Nephron progenitor cell (in vitro differentiated cells): Measurements from ENCODE around the gene EPHA6.

Experiments
- DNase-seq: peaks from one replicate; pipeline ENCODE4 v3.0.0; 2021
- H3K27ac Mint-ChIP-seq: 2 replicates; pipeline ENCODE4 v1.8.0; 2021; ENCODE audit warnings: mild to moderate bottlenecking, moderate library complexity, mixed read lengths
- H3K27me3 Mint-ChIP-seq: 2 replicates; pipeline ENCODE4 v1.8.0; 2021; ENCODE audit warnings: mild to moderate bottlenecking, low read depth, mixed read lengths; ENCODE audit not compliant: poor library complexity
- H3K36me3 Mint-ChIP-seq: 2 replicates; pipeline ENCODE4 v1.8.0; 2021; ENCODE audit warnings: low read depth, mixed read lengths
- H3K4me1 Mint-ChIP-seq: 2 replicates; pipeline ENCODE4 v1.8.0; 2021; ENCODE audit warnings: mixed read lengths
- H3K4me3 Mint-ChIP-seq: 2 replicates; pipeline ENCODE4 v1.8.0; 2021; ENCODE audit warnings: mild to moderate bottlenecking, moderate library complexity, mixed read lengths
- H3K9me3 Mint-ChIP-seq: 2 replicates; pipeline ENCODE4 v1.8.0; 2021; ENCODE audit warnings: mild to moderate bottlenecking, moderate library complexity, mixed read lengths
- TF ChIP-seq, protein P1 (sequence below): fragments of 200-600 bp; sonication (generic); IDR thresholded peaks from 2 replicates; pipeline ENCODE4 v1.5.0; 2021; ENCODE audit warnings: antibody characterized with exemption

Gene EPHA6

DNA sequence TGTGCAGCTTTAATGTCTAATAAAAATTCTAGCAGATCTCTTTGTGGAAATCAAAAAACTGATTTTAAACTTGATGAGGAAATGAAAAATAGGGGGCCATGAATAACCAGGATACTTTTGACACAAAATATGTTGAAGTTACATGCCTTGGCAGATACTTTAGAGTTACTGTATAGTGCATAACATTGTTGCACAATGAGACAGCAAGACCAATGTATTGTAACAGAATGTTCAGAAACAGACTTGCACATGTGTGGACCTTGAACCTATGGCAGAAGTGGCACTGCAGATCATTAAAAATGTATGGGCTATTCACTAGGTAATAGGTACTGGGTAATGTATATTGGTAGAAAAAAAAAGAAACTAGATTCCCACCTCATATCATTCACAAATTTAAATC lies 607.2 kb downstream of the EPHA6 start:
- TF ChIP-seq, protein P1, sequence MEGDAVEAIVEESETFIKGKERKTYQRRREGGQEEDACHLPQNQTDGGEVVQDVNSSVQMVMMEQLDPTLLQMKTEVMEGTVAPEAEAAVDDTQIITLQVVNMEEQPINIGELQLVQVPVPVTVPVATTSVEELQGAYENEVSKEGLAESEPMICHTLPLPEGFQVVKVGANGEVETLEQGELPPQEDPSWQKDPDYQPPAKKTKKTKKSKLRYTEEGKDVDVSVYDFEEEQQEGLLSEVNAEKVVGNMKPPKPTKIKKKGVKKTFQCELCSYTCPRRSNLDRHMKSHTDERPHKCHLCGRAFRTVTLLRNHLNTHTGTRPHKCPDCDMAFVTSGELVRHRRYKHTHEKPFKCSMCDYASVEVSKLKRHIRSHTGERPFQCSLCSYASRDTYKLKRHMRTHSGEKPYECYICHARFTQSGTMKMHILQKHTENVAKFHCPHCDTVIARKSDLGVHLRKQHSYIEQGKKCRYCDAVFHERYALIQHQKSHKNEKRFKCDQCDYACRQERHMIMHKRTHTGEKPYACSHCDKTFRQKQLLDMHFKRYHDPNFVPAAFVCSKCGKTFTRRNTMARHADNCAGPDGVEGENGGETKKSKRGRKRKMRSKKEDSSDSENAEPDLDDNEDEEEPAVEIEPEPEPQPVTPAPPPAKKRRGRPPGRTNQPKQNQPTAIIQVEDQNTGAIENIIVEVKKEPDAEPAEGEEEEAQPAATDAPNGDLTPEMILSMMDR: no peak
- Mint-ChIP-seq H3K4me1 (no peaks in the 10 kb centered on the region), H3K4me3 (no peak overlapping the region), H3K27ac (no peak overlapping the region), H3K36me3 (no peaks in the 10 kb centered on the region), H3K9me3 (peaks cover 27% of the 10 kb centered on the region), H3K27me3 (no peaks in the 10 kb centered on the region)
- no peak for DNase-seq

DNA sequence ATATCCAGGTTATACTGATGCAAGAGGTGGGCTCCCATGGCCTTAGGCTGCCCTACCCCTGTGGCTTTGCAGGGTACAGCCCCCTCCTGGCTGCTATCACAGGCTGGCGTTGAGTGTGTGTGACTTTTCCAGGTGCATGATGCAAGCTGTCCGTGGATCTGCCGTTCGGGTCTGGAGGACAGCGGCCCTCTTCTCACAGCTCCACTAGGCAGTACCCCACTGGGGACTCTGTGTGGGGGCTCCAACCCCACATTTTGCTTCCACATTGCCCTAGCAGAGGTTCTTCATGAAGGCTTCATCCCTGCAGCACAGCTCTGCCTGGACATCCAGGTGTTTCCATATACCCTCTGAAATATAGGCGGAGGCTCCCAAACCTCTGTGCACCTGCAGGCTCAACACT lies 610.6 kb downstream of the EPHA6 start:
- TF ChIP-seq, protein P1: no peak
- Mint-ChIP-seq H3K27ac (no peak overlapping the region), H3K36me3 (no peaks in the 10 kb centered on the region), H3K27me3 (no peaks in the 10 kb centered on the region), H3K4me1 (no peaks in the 10 kb centered on the region), H3K9me3 (peaks cover 27% of the 10 kb centered on the region), H3K4me3 (no peak overlapping the region)
- no peak for DNase-seq

DNA sequence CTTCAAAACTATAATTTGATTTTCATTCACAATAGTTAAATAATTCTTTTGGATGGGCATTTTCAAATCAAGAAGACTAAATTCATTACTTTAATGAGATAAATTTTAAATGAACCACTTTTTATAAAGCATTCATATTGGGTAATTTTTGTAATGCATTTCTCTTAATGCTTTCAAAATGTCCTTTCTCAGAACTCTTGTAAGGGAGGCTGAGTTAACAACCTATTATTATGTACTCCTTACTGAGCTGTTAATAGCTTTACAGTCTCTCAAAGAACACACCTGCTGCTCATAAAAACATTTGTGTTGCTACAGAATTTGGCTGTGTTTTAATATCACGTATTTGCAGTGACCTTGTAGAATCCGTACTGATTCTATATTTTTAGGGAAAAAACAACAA lies 616.2 kb downstream of the EPHA6 start:
- no peak overlapping the region for H3K27ac Mint-ChIP-seq
- DNase-seq: no peak
- no peaks in the 10 kb centered on the region for H3K4me1 Mint-ChIP-seq
- peaks cover 6% of the 10 kb centered on the region for H3K9me3 Mint-ChIP-seq
- H3K4me3 Mint-ChIP-seq: no peak overlapping the region
- no peaks in the 10 kb centered on the region for H3K27me3 Mint-ChIP-seq
- H3K36me3 Mint-ChIP-seq: no peaks in the 10 kb centered on the region
- TF ChIP-seq, protein P1: no peak

DNA sequence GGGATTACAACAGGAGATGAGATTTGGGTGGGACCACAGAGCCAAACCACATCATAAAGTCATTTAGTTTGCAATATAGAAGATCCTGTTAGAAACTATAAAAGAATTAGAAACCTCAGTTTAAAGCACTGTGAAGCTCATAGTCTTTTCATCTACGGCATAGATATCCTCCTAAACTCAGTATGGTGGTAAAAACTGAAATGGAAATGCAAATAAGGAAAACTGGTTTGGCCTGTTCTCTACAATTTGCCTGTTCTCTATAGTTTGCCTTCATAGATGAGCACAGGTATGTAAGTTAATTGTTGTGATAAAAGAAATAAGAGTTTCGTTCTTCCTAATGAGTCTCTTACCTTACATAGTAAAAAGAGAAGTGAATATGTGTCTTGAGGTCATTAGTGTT lies 618.5 kb downstream of the EPHA6 start:
- H3K27ac Mint-ChIP-seq: no peak overlapping the region
- TF ChIP-seq, protein P1: no peak
- H3K27me3 Mint-ChIP-seq: no peaks in the 10 kb centered on the region
- no peaks in the 10 kb centered on the region for H3K9me3 Mint-ChIP-seq
- no peak for DNase-seq
- no peaks in the 10 kb centered on the region for H3K4me1 Mint-ChIP-seq
- no peaks in the 10 kb centered on the region for H3K36me3 Mint-ChIP-seq
- no peak overlapping the region for H3K4me3 Mint-ChIP-seq

DNA sequence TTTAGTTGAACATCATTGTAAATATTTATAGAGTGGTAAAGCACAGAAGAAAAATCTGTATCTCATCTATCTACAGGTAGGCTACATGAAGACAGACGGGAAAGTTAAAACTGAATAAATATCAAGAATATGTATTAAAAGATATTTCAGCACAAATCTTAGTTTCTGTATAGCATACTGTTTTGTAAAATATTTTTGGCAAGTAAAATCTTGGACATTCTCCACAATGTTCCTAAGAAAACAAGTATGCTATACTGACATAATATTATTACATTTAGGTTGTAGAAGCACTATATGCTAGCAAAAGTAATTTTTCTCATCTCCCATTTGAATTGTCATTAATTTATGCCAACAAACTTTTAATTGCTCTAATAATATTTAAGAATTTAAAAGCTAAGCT lies 623.7 kb downstream of the EPHA6 start:
- H3K4me3 Mint-ChIP-seq: no peak overlapping the region

DNA sequence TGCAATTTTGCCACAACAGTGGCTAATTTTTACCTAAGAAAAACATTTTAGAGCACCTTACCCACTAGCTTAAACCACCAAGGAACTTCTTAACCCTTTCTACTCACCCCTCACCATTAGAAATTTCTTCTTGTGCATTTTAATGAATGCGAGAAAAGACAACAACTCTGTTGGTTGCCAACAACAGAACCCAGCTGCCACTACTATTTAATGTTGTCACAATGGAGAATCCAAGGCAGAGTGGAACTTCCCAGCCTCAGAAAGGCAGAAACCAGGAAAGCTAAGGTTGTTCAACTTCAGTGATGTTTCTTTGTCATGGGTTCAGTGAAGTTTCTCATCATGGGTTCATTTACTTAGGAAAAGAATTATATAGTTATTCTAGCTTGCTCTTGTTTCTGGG lies 625.0 kb downstream of the EPHA6 start:
- TF ChIP-seq, protein P1: no peak
- Mint-ChIP-seq H3K27ac (no peak overlapping the region), H3K4me1 (no peaks in the 10 kb centered on the region), H3K36me3 (no peaks in the 10 kb centered on the region), H3K9me3 (no peaks in the 10 kb centered on the region), H3K27me3 (no peaks in the 10 kb centered on the region), H3K4me3 (no peak overlapping the region)
- DNase-seq: no peak

More for the DNA sequence above, 623.7 kb downstream of the EPHA6 start:
- H3K27ac Mint-ChIP-seq: no peak overlapping the region
- no peaks in the 10 kb centered on the region for H3K4me1 Mint-ChIP-seq
- no peaks in the 10 kb centered on the region for H3K27me3 Mint-ChIP-seq
- TF ChIP-seq, protein P1: no peak
- no peaks in the 10 kb centered on the region for H3K36me3 Mint-ChIP-seq
- DNase-seq: no peak
- H3K9me3 Mint-ChIP-seq: no peaks in the 10 kb centered on the region
